ENCODE measurements around the gene CARD14.
"Not testable (repeated sequence)": the region's sequence is repeated elsewhere in the genome, so short reads cannot be mapped to it uniquely, and the experiment has no call there.

CARD14 gene

DNA sequence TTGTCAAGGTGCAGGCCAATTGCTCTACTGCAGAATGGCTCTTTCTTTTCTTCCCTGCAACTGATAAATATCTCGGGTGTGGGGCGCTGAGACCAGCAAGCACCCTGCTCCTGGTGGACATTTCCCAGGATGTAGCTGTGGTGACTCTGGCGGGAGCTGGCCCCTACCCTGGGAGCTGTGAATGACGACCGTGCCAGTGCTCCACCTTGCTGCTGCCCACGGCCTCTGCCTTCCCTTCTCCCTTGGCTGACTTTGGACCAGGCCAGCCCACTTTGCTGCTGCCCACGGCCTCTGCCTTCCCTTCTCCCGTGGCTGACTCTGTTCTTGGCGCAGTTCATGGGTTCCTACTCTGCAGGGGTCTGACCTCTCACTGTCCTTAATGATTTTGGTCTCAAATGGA, 16.1 kb downstream of the CARD14 start:
- no peak for DNase-seq (ENCODE audit: low read depth)

DNA sequence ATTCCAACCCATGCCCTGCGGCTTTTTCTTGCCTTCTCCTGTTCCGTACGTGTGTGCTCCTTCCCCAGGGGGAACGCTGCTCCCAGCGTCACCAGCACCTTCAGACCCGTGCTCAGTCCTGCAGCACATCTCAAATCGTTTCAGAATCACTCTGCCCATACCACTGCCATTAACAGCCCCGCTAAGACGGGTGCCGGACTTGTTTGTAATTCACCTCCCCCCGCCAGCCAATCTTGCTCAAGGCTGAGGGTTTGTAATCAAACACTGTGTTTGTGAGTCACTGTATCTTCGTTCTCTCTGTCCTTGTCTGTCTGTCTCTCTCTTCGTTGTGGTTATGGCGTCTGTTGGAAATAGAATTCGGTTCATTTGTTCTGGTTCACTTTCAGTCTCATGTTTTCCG, 17.3 kb downstream of the CARD14 start:
- DNase-seq (ENCODE audit: low read depth) = no peak

- DNase-seq (ENCODE audit: low read depth) = no peak
Measured at GRCh38 chr17:80187515-80187941, 17.7 kb downstream of the CARD14 start.

GRCh38 chr17:80189611-80190010, 19.8 kb downstream of the CARD14 start:
- DNase-seq (ENCODE audit: low read depth) = no peak

GRCh38 chr17:80190716-80191115, 20.9 kb downstream of the CARD14 start:
- no peak for DNase-seq (ENCODE audit: low read depth)

DNA sequence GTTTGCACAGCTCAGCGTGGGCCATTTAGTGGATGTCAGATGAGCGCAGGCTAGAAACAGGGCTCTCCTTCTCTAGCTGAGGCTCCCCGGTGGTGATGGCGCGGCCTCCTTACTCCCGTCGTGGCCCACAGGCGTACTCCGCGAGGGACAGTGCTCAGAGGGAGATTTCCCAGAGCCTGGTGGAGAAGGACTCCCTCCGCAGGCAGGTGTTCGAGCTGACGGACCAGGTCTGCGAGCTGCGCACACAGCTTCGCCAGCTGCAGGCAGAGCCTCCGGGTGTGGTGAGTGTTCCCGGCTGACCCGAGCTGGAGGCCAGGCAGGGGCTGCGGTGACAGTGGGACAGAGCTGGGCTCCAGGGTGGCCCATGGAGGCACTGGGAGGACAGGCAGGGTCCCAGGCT, 21.4 kb downstream of the CARD14 start:
- no peak for DNase-seq (ENCODE audit: low read depth)

GRCh38 chr17:80191865-80192661, 22.2 kb downstream of the CARD14 start:
- no peak for DNase-seq (ENCODE audit: low read depth)

- DNase-seq (ENCODE audit: low read depth) = no peak
Measured at GRCh38 chr17:80195141-80195540, 25.3 kb downstream of the CARD14 start.

- peak; percentile 46 for DNase-seq (ENCODE audit: low read depth)
Measured at GRCh38 chr17:80195671-80196529, 26.1 kb downstream of the CARD14 start.

DNA sequence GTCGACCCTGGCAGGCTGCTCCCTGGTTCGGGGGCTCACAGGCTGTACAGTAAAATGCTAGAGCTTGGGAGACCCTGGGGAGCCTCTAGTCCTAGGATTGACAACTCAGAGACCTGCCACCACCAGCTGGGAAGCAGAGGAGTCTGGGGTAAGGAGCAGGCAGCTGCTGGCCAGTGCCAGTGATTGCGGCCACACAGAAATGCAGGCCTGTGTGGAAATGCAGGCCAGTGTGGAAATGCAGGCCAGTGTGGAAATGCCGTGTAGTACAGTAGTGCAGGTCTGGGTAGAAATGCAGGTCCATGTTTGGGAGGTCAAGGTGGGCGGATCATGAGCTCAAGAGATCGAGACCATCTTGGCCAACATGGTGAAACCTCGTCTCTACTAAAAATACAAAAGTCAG, 26.8 kb downstream of the CARD14 start:
- no peak for DNase-seq (ENCODE audit: low read depth)

DNA sequence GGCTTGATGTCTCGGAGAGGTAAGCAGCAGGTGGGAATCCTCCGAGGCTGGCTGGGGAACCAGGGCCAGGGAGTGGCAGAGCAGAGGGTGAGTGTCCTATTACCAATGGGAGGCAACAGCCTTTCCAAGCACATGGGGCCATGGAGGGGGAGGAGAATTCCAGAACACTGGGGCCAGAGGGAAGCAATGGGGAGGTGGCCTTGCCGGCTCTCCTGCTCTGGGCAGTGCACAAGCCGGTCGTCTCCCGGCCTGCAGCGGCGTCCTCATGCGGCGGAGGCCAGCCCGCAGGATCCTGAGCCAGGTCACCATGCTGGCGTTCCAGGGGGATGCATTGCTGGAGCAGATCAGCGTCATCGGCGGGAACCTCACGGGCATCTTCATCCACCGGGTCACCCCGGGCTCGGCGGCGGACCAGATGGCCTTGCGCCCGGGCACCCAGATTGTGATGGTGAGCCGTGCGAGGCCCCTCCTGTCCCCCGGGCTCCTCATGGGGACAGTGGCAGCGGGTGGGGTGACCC, 28.4 kb downstream of the CARD14 start:
- no peak for DNase-seq (ENCODE audit: low read depth)

- not testable (repeated sequence) for DNase-seq (ENCODE audit: low read depth)
Measured at GRCh38 chr17:80199295-80199694, 29.5 kb downstream of the CARD14 start.

GRCh38 chr17:80201446-80201845, 31.6 kb downstream of the CARD14 start:
- no peak for DNase-seq (ENCODE audit: low read depth)

- no peak for DNase-seq (ENCODE audit: low read depth)
Measured at GRCh38 chr17:80202197-80202596, 32.4 kb downstream of the CARD14 start.

- DNase-seq (ENCODE audit: low read depth) = no peak
Measured at GRCh38 chr17:80203471-80203963, 33.7 kb downstream of the CARD14 start.

- DNase-seq (ENCODE audit: low read depth) = no peak
Measured at GRCh38 chr17:80204626-80205468, 35.0 kb downstream of the CARD14 start.

DNA sequence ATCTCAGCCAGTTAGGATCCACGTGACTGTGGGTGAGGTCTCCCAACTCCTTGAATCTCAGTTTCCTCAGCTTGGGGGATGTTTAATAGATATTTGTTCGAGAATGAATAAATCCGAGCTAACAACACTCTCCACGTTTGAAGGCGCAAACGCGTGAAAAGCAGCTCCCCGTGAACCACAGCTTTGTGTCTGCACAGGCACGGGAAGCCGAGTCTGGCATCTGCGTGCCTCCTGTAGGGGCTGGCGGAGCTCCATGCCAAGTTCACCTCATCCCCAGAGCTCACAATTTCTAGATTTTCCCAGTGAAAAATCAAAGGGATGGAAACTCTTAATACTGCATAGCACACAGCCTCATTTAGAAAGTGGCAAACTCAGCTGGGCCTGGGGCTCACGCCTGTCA, 36.0 kb downstream of the CARD14 start:
- DNase-seq (ENCODE audit: low read depth) = no peak

- DNase-seq (ENCODE audit: low read depth) = no peak
Measured at GRCh38 chr17:80208050-80208449, 38.2 kb downstream of the CARD14 start.

GRCh38 chr17:80209765-80210164, 39.9 kb downstream of the CARD14 start:
- DNase-seq (ENCODE audit: low read depth) = no peak

- DNase-seq (ENCODE audit: low read depth) = no peak
Measured at GRCh38 chr17:80210348-80211108, 40.7 kb downstream of the CARD14 start.

GRCh38 chr17:80212109-80212508, 42.3 kb downstream of the CARD14 start:
- no peak for DNase-seq (ENCODE audit: low read depth)
